Measurements from ENCODE around the gene RGS16.

- TF ChIP-seq CTCF (IDR thresholded peaks at IDR 0.05): no peak
- no peak for TF ChIP-seq MAX (IDR thresholded peaks at IDR 0.05; ENCODE audit: low read depth)
- no peak for TF ChIP-seq YY1 (IDR thresholded peaks at IDR 0.05; ENCODE audit: low read depth)
- TF ChIP-seq TAF1 (IDR thresholded peaks at IDR 0.05; ENCODE audit: borderline replicate concordance, low read depth, low read length): no peak
- TF ChIP-seq POLR2AphosphoS5 (IDR thresholded peaks at IDR 0.05; ENCODE audit: low read depth, low read length): no peak
- TF ChIP-seq NRF1 (IDR thresholded peaks at IDR 0.05; ENCODE audit: low read depth, low read length): no peak
- TF ChIP-seq TEAD4 (IDR thresholded peaks at IDR 0.05; ENCODE audit: borderline replicate concordance, insufficient read depth): no peak
- no peak for TF ChIP-seq FOXM1 (IDR thresholded peaks at IDR 0.05; ENCODE audit: low read depth)
These were observed 30.0 kb downstream of the RGS16 start for GRCh38 chr1:182574156-182574555.
